IMR-90 (cell line): ENCODE measurements around the gene POLR3GL. TPM values are rescaled to one million over a fixed set of nuclear protein-coding genes. Genes with fewer than 3 reads are reported as not detected.

Experiments
- ATAC-seq: fragments of 200-7000 bp; cut with Tn5 transposase; 2 replicates; pipeline ENCODE4 v1.9.1; 2020; ENCODE audit warnings: low read depth, mild to moderate bottlenecking, moderate library complexity
- BruUV-seq: library from RNA; stranded (reverse); fragments of 400-500 nt; replicated peaks from 2 replicates; lab custom pipeline; 2021; lab: Mats Ljungman, UMichigan
- CTCF ChIA-PET: fragments of 300-600 bp; formaldehyde crosslinking; extraction: SDS; loops from one replicate; lab custom pipeline; 2021; ENCODE audit warnings: antibody characterized with exemption; lab: Yijun Ruan, JAX
- POLR2A ChIA-PET: fragments of 300-600 bp; sonication (Branson Sonifier 250); formaldehyde crosslinking; loops from one replicate; lab custom pipeline; 2022; ENCODE audit warnings: antibody characterized with exemption; ENCODE audit not compliant: unreplicated experiment; lab: Charles Lee
- DNase-seq: peaks from one replicate; pipeline ENCODE4 v3.0.0; 2013
- H2AFZ ChIP-seq: replicated peaks from 2 replicates; pipeline ENCODE3; 2013; ENCODE audit warnings: low read length, mild to moderate bottlenecking; ENCODE audit not compliant: poor library complexity
- H2AK5ac ChIP-seq: 2 replicates; pipeline ENCODE4 v1.6.1; 2013; ENCODE audit warnings: low read depth, low read length, inconsistent platforms
- H2AK9ac ChIP-seq: replicated peaks from 2 replicates; pipeline ENCODE3; 2013; ENCODE audit warnings: mild to moderate bottlenecking, low read depth, low read length, moderate library complexity; ENCODE audit not compliant: poor library complexity
- H2BK120ac ChIP-seq: 2 replicates; pipeline ENCODE4 v1.6.1; 2013; ENCODE audit warnings: low read depth, low read length, inconsistent platforms
- H2BK15ac ChIP-seq: 3 replicates; pipeline ENCODE4 v1.6.1; 2013; ENCODE audit warnings: low read depth, low read length, inconsistent platforms
- H2BK20ac ChIP-seq: 2 replicates; pipeline ENCODE4 v1.6.1; 2013; ENCODE audit warnings: low read depth, mild to moderate bottlenecking, inconsistent platforms, low read length, moderate library complexity
- H2BK5ac ChIP-seq: 2 replicates; pipeline ENCODE4 v1.6.1; 2013; ENCODE audit warnings: mild to moderate bottlenecking, low read depth, low read length, inconsistent platforms; ENCODE audit not compliant: poor library complexity, severe bottlenecking
- H3K14ac ChIP-seq: replicated peaks from 2 replicates; pipeline ENCODE4 v1.6.1; 2013; ENCODE audit warnings: low read depth, low read length, inconsistent platforms
- H3K18ac ChIP-seq: 2 replicates; pipeline ENCODE4 v1.6.1; 2013; ENCODE audit warnings: low read depth, low read length, control low read depth
- H3K23ac ChIP-seq: 2 replicates; pipeline ENCODE4 v1.6.1; 2013; ENCODE audit warnings: low read depth, low read length, inconsistent platforms
- H3K27ac ChIP-seq: 2 replicates; pipeline ENCODE4 v1.5.1; 2013; ENCODE audit warnings: mild to moderate bottlenecking, control low read depth, low read length; ENCODE audit not compliant: insufficient read depth
- H3K27me3 ChIP-seq: 2 replicates; pipeline ENCODE4 v1.6.1; 2013; ENCODE audit warnings: low read length; ENCODE audit not compliant: control insufficient read depth, insufficient read depth
- H3K36me3 ChIP-seq: 2 replicates; pipeline ENCODE4 v1.6.1; 2013; ENCODE audit warnings: low read length, mixed read lengths; ENCODE audit not compliant: control insufficient read depth, insufficient read depth
- H3K4ac ChIP-seq: 2 replicates; pipeline ENCODE4 v1.6.1; 2013; ENCODE audit warnings: low read depth, low read length, inconsistent platforms
- H3K4me1 ChIP-seq: 2 replicates; pipeline ENCODE4 v1.6.1; 2013; ENCODE audit warnings: low read length, mixed read lengths; ENCODE audit not compliant: control insufficient read depth, insufficient read depth
- H3K4me2 ChIP-seq: 2 replicates; pipeline ENCODE4 v1.6.1; 2013; ENCODE audit warnings: low read depth, mild to moderate bottlenecking, control low read depth, low read length, moderate library complexity
- H3K4me3 ChIP-seq: 2 replicates; pipeline ENCODE4 v1.5.1; 2013; ENCODE audit warnings: low read depth, mild to moderate bottlenecking, control low read depth, low read length, moderate library complexity; ENCODE audit not compliant: insufficient read depth
- H3K56ac ChIP-seq: 2 replicates; pipeline ENCODE4 v1.6.1; 2013; ENCODE audit warnings: low read length, inconsistent platforms; ENCODE audit not compliant: insufficient read depth; ENCODE audit errors: extremely low read depth
- H3K79me1 ChIP-seq, 2 experiments: 2 replicates each; pipeline ENCODE4 v1.6.1; 2013; ENCODE audit warnings: low read length in 2 of 2, inconsistent platforms in 1 of 2, low read depth in 1 of 2
- H3K9ac ChIP-seq: 2 replicates; pipeline ENCODE4 v1.6.1; 2013; ENCODE audit warnings: low read depth, low read length, control low read depth
- H3K9me1 ChIP-seq: 2 replicates; pipeline ENCODE4 v1.6.1; 2013; ENCODE audit warnings: low read length, inconsistent platforms; ENCODE audit not compliant: insufficient read depth
- H3K9me3 ChIP-seq: 2 replicates; pipeline ENCODE4 v1.6.1; 2013; ENCODE audit warnings: low read length; ENCODE audit not compliant: control insufficient read depth, insufficient read depth
- H4K20me1 ChIP-seq: 2 replicates; pipeline ENCODE4 v1.6.1; 2013; ENCODE audit warnings: low read length, inconsistent platforms; ENCODE audit not compliant: insufficient read depth
- H4K5ac ChIP-seq: 2 replicates; pipeline ENCODE4 v1.6.1; 2013; ENCODE audit warnings: mild to moderate bottlenecking, low read depth, low read length, control low read depth
- H4K8ac ChIP-seq, 2 experiments: 2 replicates each; pipeline ENCODE4 v1.6.1; 2013; ENCODE audit warnings: low read depth in 2 of 2, low read length in 2 of 2, control low read depth in 1 of 2, inconsistent platforms in 1 of 2
- H4K91ac ChIP-seq: 2 replicates; pipeline ENCODE4 v1.6.1; 2013; ENCODE audit warnings: low read depth, low read length, inconsistent platforms; ENCODE audit not compliant: insufficient read depth
- BHLHE40 ChIP-seq: fragments of 150-350 bp; IDR thresholded peaks from 2 replicates; pipeline ENCODE4 v1.6.1; 2016; ENCODE audit warnings: mild to moderate bottlenecking, low read depth, low read length
- CEBPB ChIP-seq: IDR thresholded peaks from 2 replicates; pipeline ENCODE4 v1.6.1; 2012; ENCODE audit warnings: low read depth, low read length, improper control_type of control experiment
- CHD1 ChIP-seq: IDR thresholded peaks from 2 replicates; pipeline ENCODE4 v1.6.1; 2012; ENCODE audit warnings: low read depth, low read length, improper control_type of control experiment
- CTCF ChIP-seq: conservative IDR thresholded peaks from 2 replicates; pipeline ENCODE4 v1.5.1; 2012; ENCODE audit warnings: mild to moderate bottlenecking, low read depth, low read length, improper control_type of control experiment
- ELK1 ChIP-seq: fragments of 150-350 bp; IDR thresholded peaks from 2 replicates; pipeline ENCODE4 v1.6.1; 2016; ENCODE audit warnings: low read depth, mild to moderate bottlenecking, low read length, moderate library complexity, borderline replicate concordance
- FOS ChIP-seq: fragments of 150-350 bp; IDR thresholded peaks from 2 replicates; pipeline ENCODE4 v1.6.1; 2016; ENCODE audit warnings: low read depth, low read length
- MAFK ChIP-seq: IDR thresholded peaks from 2 replicates; pipeline ENCODE4 v1.6.1; 2012; ENCODE audit warnings: low read depth, low read length, improper control_type of control experiment
- MAZ ChIP-seq: IDR thresholded peaks from 2 replicates; pipeline ENCODE4 v1.6.1; 2012; ENCODE audit warnings: low read depth, mild to moderate bottlenecking, low read length, improper control_type of control experiment, moderate library complexity, borderline replicate concordance
- MXI1 ChIP-seq: IDR thresholded peaks from 2 replicates; pipeline ENCODE4 v1.6.1; 2012; ENCODE audit warnings: low read depth, mild to moderate bottlenecking, low read length, moderate library complexity, borderline replicate concordance
- NFE2L2 ChIP-seq: fragments of 150-350 bp; IDR thresholded peaks from 2 replicates; pipeline ENCODE4 v1.6.1; 2016; ENCODE audit warnings: low read depth, mild to moderate bottlenecking, low read length
- POLR2A ChIP-seq: IDR thresholded peaks from 2 replicates; pipeline ENCODE4 v1.6.1; 2012; ENCODE audit warnings: mild to moderate bottlenecking, low read depth, low read length
- RAD21 ChIP-seq: IDR thresholded peaks from 2 replicates; pipeline ENCODE4 v1.6.1; 2012; ENCODE audit warnings: low read length, improper control_type of control experiment
- RCOR1 ChIP-seq: IDR thresholded peaks from 2 replicates; pipeline ENCODE4 v1.6.1; 2012; ENCODE audit warnings: mild to moderate bottlenecking, low read length, improper control_type of control experiment; ENCODE audit not compliant: insufficient replicate concordance
- RFX5 ChIP-seq: IDR thresholded peaks from 2 replicates; pipeline ENCODE4 v1.8.0; 2012; ENCODE audit warnings: low read depth, mild to moderate bottlenecking, low read length, moderate library complexity
- SMC3 ChIP-seq: fragments of 150-350 bp; IDR thresholded peaks from 2 replicates; pipeline ENCODE4 v1.6.1; 2016; ENCODE audit warnings: low read depth, mild to moderate bottlenecking, antibody characterized with exemption, low read length, moderate library complexity
- USF2 ChIP-seq: fragments of 150-350 bp; IDR thresholded peaks from 2 replicates; pipeline ENCODE4 v1.6.1; 2017; ENCODE audit warnings: mild to moderate bottlenecking, antibody characterized with exemption, low read length, low read depth
- WGBS, 2 experiments: methylation state at CpG; one replicate each; pipeline versions ENCODE4 v1.1.5 to v1.1.7; 2013; ENCODE audit warnings: missing lambda C conversion rate in 2 of 2; ENCODE audit not compliant: insufficient read length in 1 of 2; ENCODE audit errors: extremely low coverage in 2 of 2; 5-methylcytosine and 5-hydroxymethylcytosine counted together
- dilution Hi-C: fragments of 300-500 bp; cut with HindIII; formaldehyde crosslinking; loops from one replicate; pipeline ENCODE4 v1.14.3; 2018; ENCODE audit warnings: low sequenced_read_pairs; ENCODE audit not compliant: unreplicated experiment
- in situ Hi-C: fragments of 300-500 bp; cut with MboI; formaldehyde crosslinking; loops from 3 replicates; pipeline ENCODE4 v1.14.3; 2019; ENCODE audit warnings: low sequenced_read_pairs, inconsistent platforms, mixed read lengths
- intact Hi-C: fragments of 100-400 bp; cut with micrococcal nuclease; formaldehyde crosslinking; loops from 2 replicates; pipeline ENCODE4 v1.10.0; 2022
- polyA plus RNA-seq, 3 experiments: library from polyadenylated mRNA; depleted of rRNA; stranded (reverse); fragments of >200 nt; gene quantifications; 2 replicates each; pipeline ENCODE4 v1.2.3, GENCODE V29; 2012; ENCODE audit warnings: low replicate concordance in 1 of 3
- total RNA-seq: library from RNA; depleted of rRNA; stranded (reverse); fragments of >200 nt; gene quantifications from 2 replicates; pipeline ENCODE4 v1.2.3, GENCODE V29; 2012

Gene POLR3GL
- total and polyA plus RNA-seq, 2 of the 4 experiments (the other 2 are of a cell fraction): 7.9 to 16.3 TPM

GRCh38 chr1:145987926-145988325 is 23.4 kb downstream of the POLR3GL start:
- no peak overlapping the region for H2AK9ac ChIP-seq
- H4K5ac ChIP-seq: no peak overlapping the region
- H3K9me1 ChIP-seq: peaks cover 8% of the 10 kb centered on the region
- H2AFZ ChIP-seq: no peak overlapping the region
- dilution Hi-C loops (no loop called here), in situ Hi-C loops (no loop called here), intact Hi-C loops (no loop called here)
- no peaks in the 10 kb centered on the region; the same call in 1 of the 2 replicates for H3K36me3 ChIP-seq
- H3K27ac ChIP-seq: no peak overlapping the region
- H3K4me2 ChIP-seq: no peak overlapping the region
- H3K4ac ChIP-seq: no peak overlapping the region
- H2BK20ac ChIP-seq: no peak overlapping the region
- no peaks in the 10 kb centered on the region for H4K20me1 ChIP-seq
- peaks cover 0 to 8% of the 10 kb centered on the region in 2 experiments; a peak in 2 of 4 replicates for H3K79me1 ChIP-seq
- no peaks in the 10 kb centered on the region for H3K9me3 ChIP-seq
- no peak overlapping the region for H4K8ac ChIP-seq
- no peaks in the 10 kb centered on the region for H3K27me3 ChIP-seq
- H2BK120ac ChIP-seq: no peak overlapping the region
- H3K14ac ChIP-seq: no peak overlapping the region
- ChIA-PET CTCF (no interaction called here), POLR2A (interaction anchor here (2.1 kb wide), 1 partner anchor 8 kb away, joined by 6 read pairs; no protein-coding TSS in a partner anchor)
- H3K4me1 ChIP-seq: peaks cover 13% of the 10 kb centered on the region
- no peak overlapping the region for H3K4me3 ChIP-seq
- H2AK5ac ChIP-seq: no peak overlapping the region
- no peak overlapping the region for H3K9ac ChIP-seq
- H3K56ac ChIP-seq: no peak overlapping the region
- no peak for ATAC-seq
- no peak for TF ChIP-seq CTCF
- no peak for TF ChIP-seq RAD21
- no peak for TF ChIP-seq FOS
- no peak for TF ChIP-seq CEBPB
- no peak for TF ChIP-seq MAFK
- no peak for TF ChIP-seq POLR2A
- TF ChIP-seq NFE2L2: no peak
- TF ChIP-seq RCOR1: no peak
- no peak for TF ChIP-seq SMC3
- no peak for TF ChIP-seq ELK1
- no peak for TF ChIP-seq RFX5
- no peak for TF ChIP-seq USF2
- TF ChIP-seq MAZ: no peak
- no peak for TF ChIP-seq BHLHE40
- no peak for TF ChIP-seq CHD1
- no peak for TF ChIP-seq MXI1
- H2BK15ac ChIP-seq: no peak overlapping the region
- BruUV-seq: no TSS peak
- H3K23ac ChIP-seq: no peak overlapping the region
- no peak for DNase-seq
- no peak overlapping the region for H2BK5ac ChIP-seq
- no peak overlapping the region for H4K91ac ChIP-seq
- WGBS, 2 experiments: no CpG with 5 or more reads among the region's 1 CpG
- no peak overlapping the region for H3K18ac ChIP-seq
